ENCODE results near the gene STXBP1. TPM values are rescaled to one million over a fixed set of nuclear protein-coding genes. Genes with fewer than 3 reads are reported as not detected.
A peak's percentile ranks its signal among the peaks of the same experiment; 100 is the strongest.

STXBP1 gene
- 40.6 TPM for total RNA-seq (2021; ENCODE audit: unreplicated experiment)
- polyA plus RNA-seq (2012), result 31.8 and 33.3 TPM in 2 replicates
- percentile 49 among the genes with signal in this experiment for Bru-seq, nascent RNA
- BruChase-seq, experiment 1, labeled RNA remaining after a 6-hour chase, result percentile 61 among the genes with signal in this experiment
- percentile 57 among the genes with signal in this experiment for BruChase-seq, experiment 2, labeled RNA remaining after a 2-hour chase
- long read RNA-seq, transcript STXBP1-201 (19 exons, 3,765 nt), result major isoform, 8 of 28 reads
- long read RNA-seq, transcript STXBP1-212 (1 exons, 2,582 nt), result minor isoform, 5 of 28 reads
- long read RNA-seq, partial matches to known transcripts, result 12 of 28 reads
- long read RNA-seq, other reads (novel, unspliced or antisense), result 1 of 28 reads

DNA sequence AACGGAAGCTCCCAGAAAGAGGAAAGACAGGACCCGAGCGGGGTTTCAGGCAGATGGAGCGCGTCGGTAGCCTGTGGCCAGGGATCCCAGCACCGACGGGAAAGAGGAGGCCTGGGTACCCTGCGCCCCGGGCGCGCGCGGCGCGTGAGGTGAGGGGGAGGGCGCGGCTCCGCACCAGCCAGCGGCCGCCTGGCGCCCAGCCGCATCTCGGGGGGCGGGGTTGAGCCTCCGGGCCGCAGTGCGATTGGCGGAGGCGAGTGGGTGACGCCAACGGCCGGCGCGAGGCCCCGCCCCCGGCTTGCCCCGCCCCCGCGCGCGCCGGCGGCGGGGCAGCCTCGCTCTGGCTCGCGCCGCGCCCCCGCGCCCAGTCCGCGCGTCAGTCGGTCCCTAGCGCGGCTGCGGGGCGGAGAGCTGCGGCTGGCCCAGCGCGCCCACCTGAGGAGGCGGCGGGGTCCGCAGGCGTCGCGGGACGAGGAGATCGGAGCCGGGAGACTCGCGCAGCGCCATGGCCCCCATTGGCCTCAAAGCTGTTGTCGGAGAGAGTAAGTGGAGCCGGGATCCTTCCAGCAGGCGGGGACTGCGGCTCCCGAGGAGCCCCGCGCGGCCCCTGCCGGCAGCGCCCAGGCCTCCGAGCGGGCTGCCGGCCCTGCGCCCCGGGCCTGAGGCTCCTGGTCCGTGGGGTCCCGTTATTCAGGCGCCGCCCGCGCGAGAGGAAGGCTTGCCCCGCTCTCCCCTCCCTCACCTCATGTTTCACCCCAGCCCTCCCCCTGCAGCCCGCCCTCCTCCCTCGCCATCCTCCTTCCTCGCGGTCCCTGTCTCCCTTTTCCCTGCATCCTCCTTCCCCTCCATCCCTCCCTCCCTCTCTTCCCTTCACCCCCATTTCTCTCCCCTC, at the start of gene STXBP1:
Gene STXBP1, plus strand, starts transcription at position 379 of the 892 bp plus-strand sequence. Its CDS starts 127 bp downstream, at position 506.
- Histone ChIP-seq H3K79me2 (ENCODE audit: insufficient read depth, low read length) (no peaks in the 10 kb centered on the region), H2AFZ (ENCODE audit: low read depth, low read length, poor library complexity, severe bottlenecking) (peak within 1 kb of the TSS; percentile 14), H3K9me2 (ENCODE audit: insufficient read depth) (no peaks in the 10 kb centered on the region), H3K9ac (ENCODE audit: low read length) (peak within 1 kb of the TSS; percentile 63), H3K4me2 (ENCODE audit: low read length) (peak within 1 kb of the TSS; percentile 97), H3K27me3 (ENCODE audit: insufficient read depth, low read length) (no peaks in the 10 kb centered on the region), H4K20me1 (ENCODE audit: insufficient read depth) (no peaks in the 10 kb centered on the region), H3K36me3 (ENCODE audit: control insufficient read depth in 1 of 2, insufficient read depth in 2 of 2, low read length in 2 of 2) (no peaks in the 10 kb centered on the region), H3K4me1 (ENCODE audit: control insufficient read depth in 1 of 2, insufficient read depth in 2 of 2, low read length in 2 of 2) (peaks cover 20 to 31% of the 10 kb centered on the region in 2 experiments), H3K27ac (ENCODE audit: low read depth, low read length) (peak within 1 kb of the TSS; percentile 69), H3K9me3 (ENCODE audit: control insufficient read depth in 1 of 2, insufficient read depth in 1 of 2, low read depth in 1 of 2, low read length in 2 of 2) (no peaks in the 10 kb centered on the region), H3K4me3 (replicated peaks in 1 of 2; ENCODE audit: low read depth in 1 of 2, low read length in 2 of 2) (peak within 1 kb of the TSS; percentile 66 to 83)
- DNase-seq (ENCODE audit: low read depth, low spot score) (peak; percentile 51), ATAC-seq (peak; percentile 75)
- intact Hi-C loops (cut with micrococcal nuclease), result loop anchor here (5.0 kb wide), 1 partner anchor 110 kb away; no protein-coding TSS in a partner anchor
- ChIA-PET RAD21 (ENCODE audit: low non-redundant PET in 1 of 2, low total read pairs in 2 of 2, uncharacterized antibody in 2 of 2, unreplicated experiment in 2 of 2) (interaction anchor here in 1 of 2 experiments (0.6 kb wide), 1 partner anchor 58 kb away, joined by 5 read pairs; no protein-coding TSS in a partner anchor), CTCF (interaction anchor here (0.9 to 1.8 kb wide), 2 partner anchors 23 to 123 kb away, joined by 4 to 7 read pairs; partner anchors contain the start of gene TOR2A), POLR2A (no interaction called here)
- no TSS peak for BruUV-seq (replicated peaks)
- no peak for TF ChIP-seq ATF3 (IDR thresholded peaks at IDR 0.05)
- TF ChIP-seq RAD21 (IDR thresholded peaks at IDR 0.05; ENCODE audit: low read depth), result no peak
- TF ChIP-seq ELF1 (IDR thresholded peaks at IDR 0.05; ENCODE audit: borderline replicate concordance, low read depth), result no peak
- no peak for TF ChIP-seq CBX3 (IDR thresholded peaks at IDR 0.05; ENCODE audit: low read depth)
- TF ChIP-seq CEBPB (IDR thresholded peaks at IDR 0.05; ENCODE audit: low read depth), result no peak
- TF ChIP-seq, protein P1, sequence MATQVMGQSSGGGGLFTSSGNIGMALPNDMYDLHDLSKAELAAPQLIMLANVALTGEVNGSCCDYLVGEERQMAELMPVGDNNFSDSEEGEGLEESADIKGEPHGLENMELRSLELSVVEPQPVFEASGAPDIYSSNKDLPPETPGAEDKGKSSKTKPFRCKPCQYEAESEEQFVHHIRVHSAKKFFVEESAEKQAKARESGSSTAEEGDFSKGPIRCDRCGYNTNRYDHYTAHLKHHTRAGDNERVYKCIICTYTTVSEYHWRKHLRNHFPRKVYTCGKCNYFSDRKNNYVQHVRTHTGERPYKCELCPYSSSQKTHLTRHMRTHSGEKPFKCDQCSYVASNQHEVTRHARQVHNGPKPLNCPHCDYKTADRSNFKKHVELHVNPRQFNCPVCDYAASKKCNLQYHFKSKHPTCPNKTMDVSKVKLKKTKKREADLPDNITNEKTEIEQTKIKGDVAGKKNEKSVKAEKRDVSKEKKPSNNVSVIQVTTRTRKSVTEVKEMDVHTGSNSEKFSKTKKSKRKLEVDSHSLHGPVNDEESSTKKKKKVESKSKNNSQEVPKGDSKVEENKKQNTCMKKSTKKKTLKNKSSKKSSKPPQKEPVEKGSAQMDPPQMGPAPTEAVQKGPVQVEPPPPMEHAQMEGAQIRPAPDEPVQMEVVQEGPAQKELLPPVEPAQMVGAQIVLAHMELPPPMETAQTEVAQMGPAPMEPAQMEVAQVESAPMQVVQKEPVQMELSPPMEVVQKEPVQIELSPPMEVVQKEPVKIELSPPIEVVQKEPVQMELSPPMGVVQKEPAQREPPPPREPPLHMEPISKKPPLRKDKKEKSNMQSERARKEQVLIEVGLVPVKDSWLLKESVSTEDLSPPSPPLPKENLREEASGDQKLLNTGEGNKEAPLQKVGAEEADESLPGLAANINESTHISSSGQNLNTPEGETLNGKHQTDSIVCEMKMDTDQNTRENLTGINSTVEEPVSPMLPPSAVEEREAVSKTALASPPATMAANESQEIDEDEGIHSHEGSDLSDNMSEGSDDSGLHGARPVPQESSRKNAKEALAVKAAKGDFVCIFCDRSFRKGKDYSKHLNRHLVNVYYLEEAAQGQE (IDR thresholded peaks at IDR 0.05; ENCODE audit: low read depth), result no peak
- no peak for TF ChIP-seq ZNF274 (IDR thresholded peaks at IDR 0.05; ENCODE audit: low read depth, low read length)
- TF ChIP-seq POLR2A (IDR thresholded peaks at IDR 0.05; ENCODE audit: borderline replicate concordance, extremely low read depth, insufficient read depth, insufficient read length), result peak; percentile 84
- no peak for TF ChIP-seq EZH2phosphoT487 (IDR thresholded peaks at IDR 0.05; ENCODE audit: borderline replicate concordance)
- TF ChIP-seq JUND (IDR thresholded peaks at IDR 0.05), result no peak
- no peak for TF ChIP-seq TCF7L2 (IDR thresholded peaks at IDR 0.05; ENCODE audit: borderline replicate concordance, extremely low read depth, insufficient read depth, insufficient read length)
- TF ChIP-seq EGR1 (IDR thresholded peaks at IDR 0.05; ENCODE audit: low read depth), result no peak
- TF ChIP-seq SP1 (IDR thresholded peaks at IDR 0.05; ENCODE audit: low read depth), result no peak
- peak; percentile 51; the same call in 1 of the 2 replicates for TF ChIP-seq ZFX (IDR thresholded peaks at IDR 0.05)
- peak; percentile 52; the same call in 1 of the 2 replicates for TF ChIP-seq SIN3A (IDR thresholded peaks at IDR 0.05; ENCODE audit: low read depth)
- TF ChIP-seq, protein P2, sequence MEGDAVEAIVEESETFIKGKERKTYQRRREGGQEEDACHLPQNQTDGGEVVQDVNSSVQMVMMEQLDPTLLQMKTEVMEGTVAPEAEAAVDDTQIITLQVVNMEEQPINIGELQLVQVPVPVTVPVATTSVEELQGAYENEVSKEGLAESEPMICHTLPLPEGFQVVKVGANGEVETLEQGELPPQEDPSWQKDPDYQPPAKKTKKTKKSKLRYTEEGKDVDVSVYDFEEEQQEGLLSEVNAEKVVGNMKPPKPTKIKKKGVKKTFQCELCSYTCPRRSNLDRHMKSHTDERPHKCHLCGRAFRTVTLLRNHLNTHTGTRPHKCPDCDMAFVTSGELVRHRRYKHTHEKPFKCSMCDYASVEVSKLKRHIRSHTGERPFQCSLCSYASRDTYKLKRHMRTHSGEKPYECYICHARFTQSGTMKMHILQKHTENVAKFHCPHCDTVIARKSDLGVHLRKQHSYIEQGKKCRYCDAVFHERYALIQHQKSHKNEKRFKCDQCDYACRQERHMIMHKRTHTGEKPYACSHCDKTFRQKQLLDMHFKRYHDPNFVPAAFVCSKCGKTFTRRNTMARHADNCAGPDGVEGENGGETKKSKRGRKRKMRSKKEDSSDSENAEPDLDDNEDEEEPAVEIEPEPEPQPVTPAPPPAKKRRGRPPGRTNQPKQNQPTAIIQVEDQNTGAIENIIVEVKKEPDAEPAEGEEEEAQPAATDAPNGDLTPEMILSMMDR (IDR thresholded peaks at IDR 0.05 in 2 of 3, conservative IDR thresholded peaks at IDR 0.05 in 1 of 3; ENCODE audit: borderline replicate concordance in 1 of 3, insufficient read depth in 1 of 3, low read depth in 2 of 3, low read length in 2 of 3), result 0 out of 6 replicates have a peak, but pooled peaks of 2 of the 3 experiments have one; percentile 10 to 16
- TF ChIP-seq FOSL1 (IDR thresholded peaks at IDR 0.05; ENCODE audit: low read depth), result no peak
- TF ChIP-seq, protein P3, sequence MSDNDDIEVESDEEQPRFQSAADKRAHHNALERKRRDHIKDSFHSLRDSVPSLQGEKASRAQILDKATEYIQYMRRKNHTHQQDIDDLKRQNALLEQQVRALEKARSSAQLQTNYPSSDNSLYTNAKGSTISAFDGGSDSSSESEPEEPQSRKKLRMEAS (IDR thresholded peaks at IDR 0.05), result no peak
- TF ChIP-seq POLR2AphosphoS5 (IDR thresholded peaks at IDR 0.05; ENCODE audit: low read depth, low read length), result peak; percentile 85
- TF ChIP-seq YY1 (IDR thresholded peaks at IDR 0.05; ENCODE audit: extremely low read depth, insufficient replicate concordance, low read depth, low read length), result no peak
